Measurements from ENCODE around the gene NOL9.
"Not testable (repeated sequence)": the region's sequence is repeated elsewhere in the genome, so short reads cannot be mapped to it uniquely, and the experiment has no call there.

Gene NOL9

DNA sequence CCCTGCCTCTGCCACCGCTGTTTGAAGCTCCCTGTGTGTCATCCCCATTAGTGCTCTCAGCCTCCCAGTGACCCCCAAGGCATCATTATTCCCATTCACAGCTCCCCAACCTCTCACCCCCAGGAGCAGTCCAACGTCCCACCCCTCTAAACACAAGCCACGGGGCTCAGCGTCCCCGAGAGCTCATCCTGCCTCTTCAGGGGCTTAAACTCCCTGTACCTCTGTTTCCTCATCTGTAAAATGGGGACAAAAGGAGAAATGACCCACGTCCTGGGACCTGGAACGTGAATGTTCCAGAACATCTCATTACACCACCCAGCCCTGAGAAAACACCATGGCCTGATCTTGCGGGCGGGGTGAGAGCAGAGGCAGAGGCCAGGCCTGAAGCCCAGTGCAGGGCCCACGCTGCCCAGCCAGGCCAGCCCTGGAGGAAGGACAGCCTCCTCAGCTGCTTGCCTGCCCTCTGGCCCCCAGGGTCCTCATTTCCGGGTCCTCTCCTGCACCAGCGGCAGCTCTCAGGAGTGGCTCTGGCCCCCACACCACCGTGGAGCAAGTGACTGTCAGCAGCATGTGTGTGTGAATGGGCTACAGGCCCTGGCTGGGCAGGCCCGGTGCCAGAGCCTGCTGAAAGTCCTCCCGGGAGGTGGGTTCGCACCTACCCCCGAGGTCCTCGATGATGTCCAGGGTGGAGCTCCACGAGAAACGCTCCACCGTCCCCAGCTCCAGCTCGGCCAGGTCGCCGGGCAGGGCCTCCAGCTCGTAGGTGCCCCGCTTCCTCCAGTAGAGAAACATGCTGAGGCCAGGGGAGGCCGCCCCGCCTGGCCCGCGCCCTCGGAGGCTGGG lies 48.7 kb downstream of the NOL9 start:
- no peak for FAIRE-seq
- no peak for DNase-seq (ENCODE audit: low spot score)

DNA sequence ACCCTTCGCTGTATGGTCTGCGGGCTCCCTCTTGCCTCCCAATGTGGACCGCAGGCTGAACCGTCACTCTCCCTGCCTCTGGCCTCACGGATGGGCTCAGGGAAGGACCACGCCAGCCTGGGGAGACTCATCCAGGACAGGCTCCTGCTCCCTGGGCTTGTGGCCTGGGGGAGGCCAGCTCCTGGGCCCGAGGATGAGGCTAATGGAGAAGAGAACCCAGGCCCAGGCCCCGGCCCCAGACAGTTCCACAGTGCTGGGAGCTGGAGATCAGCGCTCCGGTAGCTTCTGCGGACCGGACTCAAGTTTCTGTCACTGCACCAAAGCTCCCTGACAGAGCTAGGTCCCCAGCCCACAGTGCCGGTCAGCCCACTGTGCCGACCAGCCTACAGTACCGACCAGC lies 49.4 kb downstream of the NOL9 start:
- FAIRE-seq, result no peak

DNA sequence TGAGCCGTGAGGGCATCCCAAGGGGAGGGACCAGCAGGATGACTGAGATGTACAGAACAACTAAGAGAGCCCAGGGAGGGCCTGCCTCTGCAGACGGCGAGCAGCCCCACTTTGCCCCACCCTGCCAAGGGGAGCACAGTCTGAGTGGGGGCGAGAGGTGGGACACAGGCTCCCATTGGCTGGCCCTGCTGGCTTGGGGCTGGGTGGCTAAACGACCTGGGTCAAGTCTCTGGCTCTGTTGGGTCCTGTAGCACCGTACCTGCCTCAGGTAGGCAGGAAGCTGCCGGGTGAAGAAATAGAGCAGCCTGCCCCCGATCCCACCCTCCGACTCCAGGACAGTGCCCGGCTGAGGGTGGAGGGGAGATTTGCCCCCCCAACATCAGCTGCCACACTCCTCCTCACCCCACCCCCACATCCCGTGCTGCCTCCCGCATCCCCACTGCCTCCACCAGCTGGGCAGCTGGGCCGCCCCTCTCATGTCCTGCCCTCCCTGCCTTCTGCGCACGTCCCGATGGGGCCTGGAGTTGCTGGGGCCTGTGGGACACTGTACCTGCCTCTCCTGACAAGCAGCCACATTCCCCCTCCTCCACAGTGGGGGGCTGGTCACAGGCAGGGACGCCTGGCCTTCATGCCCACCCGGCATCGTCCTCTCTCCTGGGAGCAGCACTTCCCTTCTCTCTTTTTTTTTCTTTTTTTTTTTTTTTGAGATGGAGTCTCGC lies 50.3 kb downstream of the NOL9 start:
- DNase-seq (ENCODE audit: low spot score), result no peak
- FAIRE-seq, result no peak

More for the DNA sequence above, 49.4 kb downstream of the NOL9 start:
- DNase-seq (ENCODE audit: low spot score), result no peak

DNA sequence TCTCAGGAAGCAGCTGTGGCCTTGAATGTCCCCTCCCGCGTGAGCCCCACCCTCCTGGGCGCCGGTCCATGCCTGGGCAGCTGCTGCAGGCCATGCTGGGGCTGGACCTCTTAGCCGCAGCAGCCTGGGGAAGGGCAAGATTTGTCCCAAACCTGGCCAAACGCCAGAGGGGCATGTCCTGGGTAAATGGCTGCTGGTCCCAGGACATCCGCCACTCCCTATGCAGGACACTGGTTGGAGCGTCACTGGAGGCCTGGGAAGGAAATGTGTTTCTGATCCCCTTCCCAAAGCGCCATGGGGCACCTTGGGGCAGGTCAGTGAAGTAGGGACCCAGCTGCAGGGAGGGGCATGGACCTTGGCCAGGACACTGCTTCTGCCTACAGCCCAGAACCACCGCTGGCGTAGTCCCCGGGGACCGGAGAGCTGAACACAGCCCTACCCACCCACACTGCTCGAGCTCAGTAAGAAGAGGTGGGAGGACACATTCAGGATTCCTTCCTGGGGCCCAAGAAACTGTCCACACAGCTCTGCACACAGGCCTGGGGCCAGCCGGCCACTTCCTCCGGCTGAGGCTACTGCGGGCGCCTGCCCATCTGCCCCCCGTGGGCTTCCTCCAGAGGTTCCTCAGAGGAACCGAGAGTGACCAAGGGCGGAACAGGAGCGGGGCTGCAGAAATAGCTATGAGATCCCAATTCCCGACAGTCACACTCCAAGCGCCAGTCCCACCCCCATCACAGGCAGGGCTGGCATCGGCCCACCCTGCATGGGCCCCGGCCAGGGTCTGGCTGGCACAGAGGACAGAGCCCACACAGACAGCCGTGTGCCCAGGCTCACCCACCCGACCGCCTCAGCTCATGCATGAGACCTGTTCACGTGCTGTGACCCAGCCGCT lies 52.1 kb downstream of the NOL9 start:
- FAIRE-seq, result no peak
- no peak for DNase-seq (ENCODE audit: low spot score)

DNA sequence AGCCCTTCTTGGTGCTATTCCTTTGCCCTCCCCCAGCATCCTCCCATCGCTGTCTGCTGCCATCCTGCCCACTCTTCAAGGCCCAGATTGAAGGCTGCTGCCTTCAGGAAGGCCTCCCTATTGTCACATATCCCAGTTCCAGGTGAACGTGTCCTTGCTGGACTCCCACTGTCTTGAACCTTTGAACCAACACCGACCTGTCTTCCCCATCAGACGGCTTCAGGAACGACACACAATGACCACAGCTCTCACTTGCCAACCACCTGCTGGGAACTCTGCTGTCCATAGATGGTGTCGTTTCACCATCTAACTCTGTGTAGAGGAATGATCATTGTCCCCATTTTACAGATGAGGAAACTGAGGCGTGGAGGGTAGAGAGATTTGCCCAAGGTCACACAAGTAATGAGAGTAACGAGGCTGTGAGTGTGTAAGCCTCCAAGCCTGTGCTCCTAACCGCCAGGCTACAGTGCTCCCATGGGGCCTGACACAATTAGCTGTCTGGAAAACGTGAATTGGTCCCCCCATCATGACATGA lies 53.0 kb downstream of the NOL9 start:
- FAIRE-seq, result no peak
- DNase-seq (ENCODE audit: low spot score), result no peak

DNA sequence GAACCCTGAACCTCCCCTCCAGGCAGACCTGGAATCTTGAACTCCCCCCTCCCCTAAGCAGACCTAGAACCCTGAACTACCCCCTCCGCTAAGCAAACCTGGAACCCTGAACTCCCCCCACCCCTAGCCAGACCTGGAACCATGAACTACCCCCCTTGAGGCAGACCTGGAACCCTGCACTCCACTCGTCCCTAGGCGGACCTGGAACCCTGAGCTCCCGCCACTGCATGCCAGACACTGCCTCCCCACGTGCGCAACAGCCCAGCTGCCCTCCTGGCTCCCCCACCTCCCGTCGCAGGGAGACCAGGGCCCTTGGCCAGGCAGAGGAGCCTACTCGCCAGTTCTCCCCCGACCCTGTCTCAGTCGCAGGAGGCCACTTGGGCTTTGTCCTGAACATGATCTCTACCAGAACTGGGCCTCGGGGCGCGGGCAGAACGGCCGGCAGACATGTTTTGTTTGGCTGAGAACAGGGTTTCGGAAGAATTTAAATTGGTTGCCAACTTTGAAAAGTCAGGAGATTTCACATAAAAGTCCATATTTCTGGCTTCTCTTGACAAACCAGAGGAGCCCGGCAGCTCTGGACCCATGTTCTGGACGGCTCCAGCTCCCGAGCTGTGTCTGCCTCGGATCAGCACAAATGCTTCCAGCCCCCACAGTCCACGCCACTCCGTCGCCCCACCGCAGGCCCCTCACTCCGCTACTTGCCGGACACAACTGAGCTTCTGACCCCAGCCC lies 53.6 kb downstream of the NOL9 start:
- DNase-seq (ENCODE audit: low spot score) (no peak), FAIRE-seq (no peak)

DNA sequence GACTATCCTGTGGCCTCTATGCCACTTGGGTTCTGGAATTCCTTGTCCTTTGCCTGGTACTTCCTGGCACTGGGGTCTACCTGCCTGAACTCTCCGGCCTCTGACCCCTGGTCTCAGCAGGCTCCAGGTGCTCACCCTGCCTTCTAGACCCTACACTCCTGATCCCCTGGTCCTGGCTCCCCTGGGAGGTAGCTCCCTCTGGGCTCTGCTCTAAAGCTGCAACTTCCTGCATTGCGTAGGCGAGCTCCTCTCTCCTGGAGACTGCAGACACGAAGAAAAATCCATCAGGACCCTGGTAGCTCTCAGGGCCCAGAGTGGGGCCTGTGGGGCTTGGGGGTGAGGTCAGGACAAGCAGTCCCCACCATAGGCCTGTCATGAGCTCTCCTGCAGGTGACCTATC lies 55.0 kb downstream of the NOL9 start:
- FAIRE-seq (no peak), DNase-seq (ENCODE audit: low spot score) (no peak)

DNA sequence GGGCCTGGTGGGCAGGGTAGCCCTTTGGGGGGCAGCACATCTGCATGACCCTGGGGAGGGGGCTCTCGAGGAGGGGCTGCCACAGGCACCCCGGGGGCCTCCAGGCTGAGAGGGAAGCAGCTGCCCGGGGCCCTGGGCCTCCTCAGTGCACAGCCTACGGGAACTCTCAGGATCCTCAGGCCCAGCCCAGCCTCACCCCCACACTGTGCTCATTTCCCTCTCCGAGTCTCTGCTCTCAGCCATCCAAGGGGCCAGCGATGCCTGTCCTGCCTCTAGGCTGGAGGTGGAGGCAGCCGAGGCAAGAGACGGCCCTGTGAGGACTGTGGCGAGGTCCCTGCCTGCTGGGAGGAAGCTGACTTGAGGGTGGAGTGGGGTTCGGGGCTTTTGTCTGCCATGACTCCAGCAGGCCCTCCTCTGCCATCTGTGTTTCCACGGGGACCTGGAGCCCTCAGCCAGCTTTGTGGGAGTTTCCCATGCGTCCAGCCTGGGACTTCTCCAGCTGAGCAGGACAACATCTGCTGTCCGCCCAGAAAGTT lies 55.7 kb downstream of the NOL9 start:
- no peak for DNase-seq (ENCODE audit: low spot score)
- no peak for FAIRE-seq

DNA sequence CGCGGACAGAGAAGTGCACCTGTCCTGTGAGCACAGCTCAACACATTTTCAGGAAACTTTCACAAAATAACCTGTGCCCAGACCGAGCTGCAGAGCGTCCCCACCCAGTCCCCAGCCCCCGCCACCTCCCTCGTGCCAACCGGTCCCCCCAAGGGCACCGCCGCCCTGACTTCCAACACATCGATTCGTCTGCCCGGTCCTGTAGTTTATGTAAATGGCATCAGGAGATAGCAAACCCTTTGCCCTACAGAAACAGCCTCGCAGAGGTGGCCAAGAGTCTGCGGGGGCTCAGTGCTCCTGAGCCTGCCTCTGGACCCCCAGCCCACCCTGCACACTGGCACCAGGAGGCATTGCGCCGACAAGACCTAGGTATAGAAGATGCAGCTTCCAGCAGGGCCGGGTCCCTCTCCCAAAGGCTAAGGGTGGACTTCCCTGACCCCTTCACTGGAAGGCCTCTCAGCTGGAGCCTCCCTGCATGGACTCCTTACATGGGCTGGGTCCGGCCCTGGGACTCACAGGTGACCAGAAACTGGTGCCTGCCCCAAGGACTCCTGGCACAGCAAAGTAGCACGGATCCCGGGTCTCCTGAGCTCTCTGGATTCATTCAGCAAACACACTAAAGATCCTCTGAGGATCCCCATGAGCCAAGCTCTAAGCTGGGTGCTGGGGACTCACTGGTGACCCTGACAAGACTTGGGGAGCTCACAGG lies 56.3 kb downstream of the NOL9 start:
- no peak for DNase-seq (ENCODE audit: low spot score)
- FAIRE-seq, result no peak

DNA sequence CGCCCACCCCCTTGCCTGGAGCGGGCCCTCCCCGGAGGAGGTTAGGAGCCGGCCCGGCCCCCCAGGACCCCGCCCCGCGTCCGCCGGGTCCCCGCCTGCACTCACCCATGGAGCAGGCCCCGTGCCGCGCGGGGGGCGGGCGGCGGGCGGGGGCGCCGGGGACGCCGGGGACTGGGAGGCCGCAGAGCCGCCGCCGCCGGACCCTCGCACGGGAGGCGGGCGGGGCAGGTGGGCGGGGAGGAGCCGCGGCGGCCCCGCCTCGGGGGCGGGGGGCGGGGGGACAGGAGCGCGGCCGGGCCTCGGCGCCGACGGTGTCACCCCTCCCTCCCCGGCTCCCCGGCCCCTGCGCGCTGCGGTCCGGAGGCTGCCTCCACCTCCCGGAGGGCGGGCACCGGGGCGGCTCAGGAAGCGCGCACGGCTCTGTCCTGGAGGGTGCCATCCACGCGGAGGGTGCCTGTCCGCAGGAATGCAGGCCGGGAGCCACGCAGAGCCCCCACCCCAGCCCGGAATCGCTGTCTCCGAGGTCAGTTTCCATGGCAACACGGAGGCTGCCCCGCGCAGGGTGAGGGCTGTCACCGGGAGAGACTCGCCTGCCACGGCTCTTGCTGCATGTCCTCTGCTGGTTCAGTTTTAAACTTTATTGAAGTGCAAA lies 57.0 kb downstream of the NOL9 start:
- DNase-seq (ENCODE audit: low spot score) (peak; percentile 34), FAIRE-seq (no peak)

DNA sequence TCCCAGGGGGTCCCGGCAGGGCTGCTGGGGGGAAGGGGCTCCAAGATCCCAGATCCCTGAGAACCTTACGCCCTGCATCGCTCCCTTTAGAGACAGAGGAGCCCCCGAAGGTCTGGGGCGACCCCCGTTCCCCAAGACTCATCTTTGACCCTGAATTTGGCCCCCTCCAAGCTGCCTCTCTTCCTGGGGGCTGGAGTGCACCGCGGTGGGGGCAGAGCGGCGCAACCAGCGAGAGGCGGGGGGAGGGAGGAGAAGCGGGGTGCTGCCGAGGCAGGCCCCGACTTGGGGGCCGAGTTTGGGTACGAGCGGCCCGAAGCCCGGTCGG lies 57.5 kb downstream of the NOL9 start:
- DNase-seq (ENCODE audit: low spot score) (no peak), FAIRE-seq (no peak)

DNA sequence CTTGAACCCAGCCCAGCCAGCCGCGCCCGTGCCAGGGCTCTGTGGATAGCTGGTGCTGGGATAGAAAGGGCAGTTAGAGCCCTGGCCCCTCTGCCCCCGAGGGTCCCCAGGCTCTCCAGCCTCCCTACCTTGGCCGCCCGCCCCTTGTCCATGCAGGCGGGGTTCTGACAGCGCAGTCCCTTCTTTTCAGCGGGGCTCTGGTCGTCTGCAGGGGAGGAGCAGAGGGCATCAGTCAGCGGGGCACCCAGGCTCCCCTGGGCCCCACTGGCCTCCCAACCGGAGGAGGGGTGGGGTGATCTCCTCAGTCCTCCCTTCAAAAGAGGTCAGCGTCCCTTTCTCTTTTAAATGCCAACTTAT lies 58.0 kb downstream of the NOL9 start:
- DNase-seq (ENCODE audit: low spot score) (no peak), FAIRE-seq (no peak)

DNA sequence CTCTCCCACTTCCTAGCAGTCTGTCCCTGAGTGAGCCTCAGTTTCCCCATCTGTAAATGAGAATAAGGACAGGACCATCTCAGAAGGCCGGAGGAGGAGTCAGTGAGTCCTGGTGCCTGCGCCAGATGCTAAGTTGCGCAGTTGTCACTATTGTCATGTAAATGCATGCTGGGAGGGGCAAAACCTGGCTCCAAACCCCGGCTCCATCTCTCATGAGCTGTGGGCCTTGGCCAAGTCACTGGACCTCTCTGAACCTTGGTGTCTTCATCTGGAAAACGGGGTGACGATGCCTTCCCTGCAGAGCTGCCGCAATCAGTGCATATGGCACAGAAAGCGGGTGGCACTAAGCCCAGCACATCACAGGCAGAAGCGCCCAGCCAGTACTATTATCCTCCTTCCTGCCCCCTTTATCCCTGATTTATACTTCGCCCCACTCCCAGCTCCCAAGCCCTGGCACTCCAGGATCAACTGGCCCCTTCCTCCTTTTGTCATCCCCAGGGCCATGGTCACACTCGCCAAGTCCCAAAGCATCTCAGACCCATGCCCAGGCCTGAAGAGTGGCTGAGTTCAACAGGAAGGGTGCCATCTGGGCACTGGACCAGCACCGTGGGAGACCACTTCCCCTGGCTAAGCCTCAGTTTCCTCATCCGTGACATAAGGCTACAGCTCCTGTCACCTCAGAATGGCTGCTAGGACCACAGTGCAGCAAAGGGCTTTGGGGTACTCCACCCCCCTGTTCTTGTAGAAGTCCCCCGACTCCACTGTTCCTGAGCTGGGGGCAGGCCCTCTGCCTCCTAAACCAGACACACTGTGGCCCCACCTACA lies 58.6 kb downstream of the NOL9 start:
- FAIRE-seq (no peak), DNase-seq (ENCODE audit: low spot score) (no peak)

DNA sequence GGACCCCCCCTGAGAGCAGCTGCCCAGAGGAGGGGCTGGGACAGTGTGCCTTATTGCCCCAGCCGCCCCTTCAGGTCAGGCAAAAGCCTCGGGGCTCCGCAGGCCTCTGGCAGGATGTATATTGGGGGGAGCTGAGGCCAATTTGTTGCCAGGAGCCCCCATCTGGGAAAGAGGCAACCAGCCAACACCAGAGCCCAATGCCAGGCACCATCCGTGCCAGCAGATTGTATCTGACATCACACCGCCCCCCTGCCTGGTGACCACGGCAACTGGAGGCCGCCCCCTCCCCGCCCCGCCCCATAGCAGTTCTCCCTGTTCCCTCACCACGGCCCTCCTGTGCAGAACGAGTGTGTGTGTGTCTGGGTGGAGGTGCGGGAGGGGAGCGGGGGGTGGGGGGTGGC lies 59.3 kb downstream of the NOL9 start:
- DNase-seq (ENCODE audit: low spot score), result no peak
- no peak for FAIRE-seq

DNA sequence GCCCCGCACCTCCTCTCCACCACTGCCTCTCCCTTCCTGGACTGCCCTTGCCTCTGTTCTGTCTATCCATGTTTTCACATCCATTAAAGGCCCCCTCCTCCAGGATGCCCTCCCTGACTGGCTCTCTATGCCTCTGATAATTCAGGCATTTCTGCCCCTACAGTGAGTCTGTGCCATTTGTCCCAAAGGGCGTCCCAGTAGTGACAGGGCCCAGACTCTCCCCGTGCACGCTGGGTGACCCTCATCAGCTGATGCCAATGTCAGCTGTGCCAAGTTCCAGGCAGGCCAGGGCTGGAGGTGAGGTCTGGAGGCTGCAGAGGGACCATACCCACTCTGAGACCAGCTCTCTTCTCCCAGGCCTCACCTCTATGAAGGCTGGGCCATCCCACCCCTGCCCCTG lies 59.7 kb downstream of the NOL9 start:
- FAIRE-seq, result no peak

DNA sequence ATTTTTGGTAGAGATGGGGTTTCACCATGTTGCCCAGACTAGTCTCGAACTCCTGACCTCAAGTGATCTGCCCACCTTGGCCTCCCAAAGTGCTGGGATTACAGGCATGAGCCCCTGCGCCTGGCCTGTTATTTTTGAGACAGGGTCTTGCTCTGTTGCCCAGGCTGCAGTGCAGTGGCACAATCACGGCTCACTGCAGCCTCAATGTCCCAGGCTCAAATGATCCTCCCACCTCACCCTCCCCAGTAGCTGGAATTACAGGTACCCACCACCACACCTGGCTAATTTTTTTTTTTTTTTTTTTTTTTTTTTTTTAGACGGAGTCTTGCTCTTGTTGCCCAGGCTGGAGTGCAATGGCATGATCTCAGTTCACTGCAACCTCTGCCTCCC lies 60.5 kb downstream of the NOL9 start:
- not testable (repeated sequence) for DNase-seq (ENCODE audit: low spot score); FAIRE-seq

More for the DNA sequence above, 59.7 kb downstream of the NOL9 start:
- no peak for DNase-seq (ENCODE audit: low spot score)

DNA sequence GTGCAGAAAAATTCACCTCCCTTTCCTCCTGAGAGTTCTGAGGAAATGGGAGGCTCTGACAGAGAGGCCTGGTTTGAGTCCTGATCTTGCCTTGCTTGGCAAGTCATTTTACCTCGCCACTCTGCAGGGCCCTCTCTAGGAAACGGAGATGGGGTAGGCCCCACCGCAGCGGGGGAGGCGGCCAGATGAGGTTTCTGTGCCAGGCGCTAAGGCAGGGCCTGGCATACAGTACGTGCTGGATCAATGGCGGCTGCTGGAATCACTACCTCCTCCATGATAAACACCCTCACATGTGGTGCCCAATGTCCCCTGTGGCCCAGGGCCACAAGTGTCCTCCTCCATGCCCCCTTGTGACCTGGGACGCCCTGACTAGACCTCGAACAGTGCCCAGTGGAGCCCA lies 62.3 kb downstream of the NOL9 start:
- FAIRE-seq (no peak), DNase-seq (ENCODE audit: low spot score) (no peak)

DNA sequence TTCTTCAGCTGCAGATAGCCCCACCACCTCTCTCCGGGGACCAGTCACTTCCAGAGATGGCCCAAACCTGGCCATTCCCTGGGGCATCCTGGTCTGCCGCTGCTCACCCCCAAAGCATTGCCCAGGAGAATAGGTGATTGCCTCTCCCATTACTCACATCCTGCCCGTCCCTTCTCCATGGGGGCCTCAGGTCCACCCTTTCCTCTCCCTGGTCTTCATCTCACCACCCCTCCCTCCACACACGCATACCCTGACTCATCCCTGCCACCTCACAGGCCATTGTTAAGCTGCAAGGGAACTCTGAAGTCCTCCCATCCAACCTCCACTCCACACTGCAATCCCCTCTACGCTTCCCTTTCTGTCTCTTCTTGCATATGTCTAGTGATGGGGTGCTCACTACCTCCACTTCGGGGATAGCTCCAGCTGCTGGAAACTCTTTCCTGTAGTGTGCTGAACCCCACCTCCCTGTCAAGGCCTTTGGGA lies 62.8 kb downstream of the NOL9 start, which contains the start of gene PLEKHG5:
PLEKHG5 (minus strand) TSS at position 188 of the 483 bp plus-strand sequence. CDS start 14,096 bp downstream, outside the sequence.
- DNase-seq (ENCODE audit: low spot score), result peak; percentile 92
- FAIRE-seq, result peak; percentile 88

DNA sequence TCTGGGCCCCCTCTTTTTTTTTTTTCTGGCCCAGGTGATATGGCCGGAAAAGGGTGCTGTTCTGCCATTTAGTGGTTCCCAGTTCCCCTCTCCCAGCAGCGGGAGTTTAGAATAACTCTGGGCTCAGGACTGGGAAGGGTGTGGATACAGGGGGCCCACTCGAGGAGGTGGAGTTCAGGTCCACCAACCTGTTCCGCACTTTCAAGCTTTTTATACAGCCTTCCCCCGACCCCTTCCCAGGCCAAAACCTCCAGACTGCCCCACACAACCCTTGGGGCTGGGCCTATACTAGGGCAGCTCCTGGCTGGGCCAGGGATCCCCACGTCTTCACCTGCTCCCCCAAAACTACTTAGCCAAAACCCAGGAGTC lies 63.2 kb downstream of the NOL9 start:
- no peak for FAIRE-seq

More for the DNA sequence above, 63.2 kb downstream of the NOL9 start:
- DNase-seq (ENCODE audit: low spot score), result peak; percentile 15

Measured in RCC 7860 (cell line).